Suprapubic skin (tissue), 4 donors: ENCODE measurements around the gene DRC7. TPM values are rescaled to one million over a fixed set of nuclear protein-coding genes. Genes with fewer than 3 reads are reported as not detected.
A peak's percentile ranks its signal among the peaks of the same experiment; 100 is the strongest.

Source experiments
- DNase-seq, 2 donors: peaks; one replicate each; pipeline ENCODE4 v3.0.0-alpha.2; 2019; ENCODE audit warnings: low spot score in 2 of 2
- H3K27ac ChIP-seq: fragments of 200-600 bp; sonication (generic); one replicate; pipeline ENCODE4 v1.5.1; 2019
- H3K27me3 ChIP-seq: fragments of 200-600 bp; sonication (generic); one replicate; pipeline ENCODE4 v1.5.1; 2019
- H3K36me3 ChIP-seq: fragments of 200-600 bp; sonication (generic); one replicate; pipeline ENCODE4 v1.5.1; 2019
- H3K4me1 ChIP-seq: fragments of 200-600 bp; sonication (generic); one replicate; pipeline ENCODE4 v1.5.1; 2019
- H3K4me3 ChIP-seq: fragments of 200-600 bp; sonication (generic); one replicate; pipeline ENCODE4 v1.5.1; 2019; ENCODE audit warnings: mild to moderate bottlenecking
- H3K9me3 ChIP-seq: fragments of 200-600 bp; sonication (generic); one replicate; pipeline ENCODE4 v1.5.1; 2019
- EP300 ChIP-seq: sonication (generic); formaldehyde crosslinking; IDR thresholded peaks from one replicate; pipeline ENCODE4 v1.6.1; 2017; ENCODE audit warnings: antibody characterized with exemption
- POLR2A ChIP-seq, 2 donors: fragments of 450-650 bp; IDR thresholded peaks; one replicate each; pipeline ENCODE4 v1.6.1; 2017; ENCODE audit warnings: antibody characterized with exemption in 2 of 2, mild to moderate bottlenecking in 2 of 2, moderate library complexity in 2 of 2
- POLR2AphosphoS5 ChIP-seq, 3 donors: sonication (generic); formaldehyde crosslinking; IDR thresholded peaks; one replicate each; pipeline ENCODE4 v1.6.1; 2017; ENCODE audit warnings: antibody characterized with exemption in 3 of 3
- WGBS: methylation state at CpG from one replicate; pipeline ENCODE4 v1.1.5; 2018; 5-methylcytosine and 5-hydroxymethylcytosine counted together
- total RNA-seq, 4 donors: library from RNA; depleted of rRNA; stranded (reverse); fragments of >200 nt; gene quantifications; one replicate each; pipeline ENCODE4 v1.1.0, GENCODE V29; 2016
- TF ChIP-seq, protein P1 (sequence below), 2 donors: fragments of 200-600 bp in 1 of 2; fragments of 450-650 bp in 1 of 2; sonication (generic) in 1 of 2; IDR thresholded peaks; one replicate each; pipeline ENCODE4 v1.5.1; 2016 to 2019; ENCODE audit warnings: antibody characterized with exemption in 2 of 2, mild to moderate bottlenecking in 1 of 2, moderate library complexity in 1 of 2

DRC7 gene
- total RNA-seq, 4 donors from 2014 or later = not detected

DNA sequence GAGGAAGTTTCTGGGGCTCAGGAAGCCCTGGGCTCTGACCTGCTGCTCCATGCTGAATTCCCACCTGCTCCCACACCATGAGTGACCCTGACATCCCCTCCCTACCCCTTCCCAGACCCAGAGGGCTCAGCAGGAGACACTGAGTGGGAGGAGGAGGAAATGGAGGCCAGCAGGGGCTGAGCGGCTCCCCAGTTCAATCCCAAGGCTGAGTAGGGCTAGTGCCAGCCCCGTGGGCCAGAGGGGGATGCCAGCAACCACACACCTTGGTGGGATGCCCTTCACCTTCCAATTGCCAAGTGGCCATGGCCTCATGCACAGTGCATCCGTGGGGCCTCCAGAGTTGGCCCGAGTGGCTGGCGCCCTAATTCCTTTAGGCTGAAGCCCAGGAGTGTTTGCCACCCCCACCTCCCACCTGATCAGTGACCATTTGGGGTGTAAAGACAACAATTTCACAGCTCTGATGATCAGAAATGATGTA is 27.5 kb upstream of the DRC7 start:
- WGBS = 72% methylated on average over 4 of the region's 5 CpGs
- Histone ChIP-seq H3K4me3 (no peak overlapping the region), H3K9me3 (no peaks in the 10 kb centered on the region), H3K27me3 (no peaks in the 10 kb centered on the region), H3K27ac (no peak overlapping the region), H3K4me1 (peaks cover 5% of the 10 kb centered on the region), H3K36me3 (peaks cover 29% of the 10 kb centered on the region)
- no peak for DNase-seq
- TF ChIP-seq EP300 = no peak
- TF ChIP-seq, protein P1, sequence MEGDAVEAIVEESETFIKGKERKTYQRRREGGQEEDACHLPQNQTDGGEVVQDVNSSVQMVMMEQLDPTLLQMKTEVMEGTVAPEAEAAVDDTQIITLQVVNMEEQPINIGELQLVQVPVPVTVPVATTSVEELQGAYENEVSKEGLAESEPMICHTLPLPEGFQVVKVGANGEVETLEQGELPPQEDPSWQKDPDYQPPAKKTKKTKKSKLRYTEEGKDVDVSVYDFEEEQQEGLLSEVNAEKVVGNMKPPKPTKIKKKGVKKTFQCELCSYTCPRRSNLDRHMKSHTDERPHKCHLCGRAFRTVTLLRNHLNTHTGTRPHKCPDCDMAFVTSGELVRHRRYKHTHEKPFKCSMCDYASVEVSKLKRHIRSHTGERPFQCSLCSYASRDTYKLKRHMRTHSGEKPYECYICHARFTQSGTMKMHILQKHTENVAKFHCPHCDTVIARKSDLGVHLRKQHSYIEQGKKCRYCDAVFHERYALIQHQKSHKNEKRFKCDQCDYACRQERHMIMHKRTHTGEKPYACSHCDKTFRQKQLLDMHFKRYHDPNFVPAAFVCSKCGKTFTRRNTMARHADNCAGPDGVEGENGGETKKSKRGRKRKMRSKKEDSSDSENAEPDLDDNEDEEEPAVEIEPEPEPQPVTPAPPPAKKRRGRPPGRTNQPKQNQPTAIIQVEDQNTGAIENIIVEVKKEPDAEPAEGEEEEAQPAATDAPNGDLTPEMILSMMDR (IDR thresholded peaks at IDR 0.05) = no peak

DNA sequence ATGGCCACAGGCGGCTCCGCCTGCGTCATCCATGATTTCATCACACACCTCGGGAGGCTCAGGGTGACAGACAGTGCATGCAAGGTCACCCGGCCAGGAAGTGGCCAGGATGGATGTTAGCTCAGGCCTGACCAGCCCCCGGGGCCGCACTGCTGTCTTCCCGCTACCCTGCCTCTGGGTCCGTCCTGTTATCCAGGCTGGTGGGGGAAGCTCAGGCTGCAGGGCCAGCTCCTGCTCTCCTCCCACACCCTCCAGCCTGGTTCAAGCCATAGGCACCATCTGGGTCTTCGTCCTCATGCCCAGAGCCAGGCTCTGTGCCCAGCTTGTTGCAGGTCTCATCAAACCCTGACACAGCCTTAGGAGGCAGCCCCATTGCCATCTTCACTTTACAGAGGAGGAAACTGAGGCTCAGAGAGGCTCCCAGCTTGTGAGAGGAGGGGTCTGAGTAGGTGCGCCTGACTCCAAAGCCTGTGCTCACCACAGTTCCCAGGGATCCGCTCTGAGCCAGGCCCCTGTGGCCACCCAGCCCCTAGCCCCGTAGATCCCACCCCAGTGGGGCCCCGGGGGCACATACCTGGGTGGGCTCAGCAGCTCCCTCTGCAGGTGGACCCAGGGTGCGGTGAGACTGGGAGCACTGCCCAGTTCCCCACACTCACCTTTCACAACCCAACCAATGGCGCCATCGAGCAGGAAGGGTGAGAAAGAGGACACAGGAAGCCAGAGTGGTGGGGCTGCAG is 26.9 kb upstream of the DRC7 start:
- Histone ChIP-seq H3K4me1 (peaks cover 5% of the 10 kb centered on the region), H3K27ac (no peak overlapping the region), H3K4me3 (no peak overlapping the region), H3K36me3 (peaks cover 23% of the 10 kb centered on the region), H3K27me3 (peaks cover 2% of the 10 kb centered on the region), H3K9me3 (no peaks in the 10 kb centered on the region)
- 76% methylated on average over 6 of the region's 17 CpGs for WGBS
- no peak for TF ChIP-seq POLR2AphosphoS5 (IDR thresholded peaks at IDR 0.05)
- TF ChIP-seq, protein P1 (IDR thresholded peaks at IDR 0.05) = peak in 1 of 2 donors; percentile 27
- DNase-seq = no peak

DNA sequence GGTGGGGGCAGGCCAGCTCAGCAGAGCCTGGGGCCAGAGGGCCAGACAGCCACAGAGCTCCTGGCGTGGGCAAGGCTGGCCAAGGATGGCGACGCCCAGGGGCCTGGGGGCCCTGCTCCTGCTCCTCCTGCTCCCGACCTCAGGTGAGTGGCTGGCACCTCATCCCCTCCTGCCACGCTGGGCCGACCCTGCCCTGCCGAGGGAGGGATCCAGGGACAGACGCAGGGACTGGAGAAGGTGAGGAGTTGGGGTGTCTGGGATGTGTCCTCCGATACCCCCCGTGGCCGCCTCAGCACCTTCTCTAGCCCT is 26.4 kb upstream of the DRC7 start, which contains the start of gene ADGRG3:
Gene ADGRG3 (plus strand): TSS at position 44 of the 309 bp plus-strand sequence. CDS start 42 bp downstream, at position 86.
- Histone ChIP-seq H3K27me3 (peaks cover 2% of the 10 kb centered on the region), H3K27ac (no peak within 1 kb of the TSS), H3K9me3 (no peaks in the 10 kb centered on the region), H3K4me1 (peaks cover 5% of the 10 kb centered on the region), H3K36me3 (peaks cover 18% of the 10 kb centered on the region), H3K4me3 (no peak within 1 kb of the TSS)
- TF ChIP-seq POLR2A (IDR thresholded peaks at IDR 0.05) (no peak), POLR2AphosphoS5 (IDR thresholded peaks at IDR 0.05) (no peak)
- no peak for DNase-seq
- WGBS = 81% methylated on average over 9 of the region's 11 CpGs

DNA sequence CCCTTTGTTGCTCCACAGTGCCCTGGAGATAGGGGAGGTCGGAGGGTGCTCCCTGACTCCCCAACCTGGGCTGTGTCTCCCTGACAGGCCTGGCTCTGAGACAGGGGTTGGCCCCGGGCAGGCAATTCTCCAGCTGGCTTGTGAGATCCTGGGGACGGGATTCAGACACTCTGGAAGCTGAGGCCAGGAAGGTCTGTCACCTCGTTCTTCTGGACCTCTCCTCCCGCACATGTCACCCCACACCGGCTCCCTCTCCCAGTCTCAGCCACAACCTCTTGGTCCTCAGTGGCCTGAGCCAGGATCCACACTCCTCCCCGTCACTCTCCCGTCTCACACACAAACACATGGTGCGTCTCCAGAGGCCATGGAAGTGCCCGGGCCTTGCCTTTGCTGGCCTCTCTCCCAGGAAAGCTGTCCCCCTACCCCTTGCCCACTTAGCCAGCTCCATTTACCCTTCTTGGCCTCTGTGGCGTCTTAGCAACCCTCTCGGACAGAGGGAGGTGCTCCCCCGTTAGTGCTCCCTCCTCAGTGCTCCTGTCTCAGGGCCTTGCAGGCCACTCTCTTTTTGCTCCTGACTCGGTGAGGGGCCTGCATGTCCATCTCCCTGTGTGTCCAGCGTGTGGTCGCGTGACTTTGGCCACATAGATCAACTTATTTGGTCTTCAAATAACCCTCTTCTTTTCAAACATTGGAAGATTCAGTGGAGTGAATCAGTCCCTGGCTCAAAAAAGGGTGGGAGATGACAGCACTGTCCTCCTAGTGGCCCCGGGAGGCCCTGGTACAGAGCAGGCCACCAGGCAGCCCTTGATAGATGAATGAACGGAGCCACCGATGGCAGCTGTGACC is 25.8 kb upstream of the DRC7 start:
- peaks cover 5% of the 10 kb centered on the region for H3K4me1 ChIP-seq
- WGBS = 87% methylated on average over 17 of the region's 20 CpGs
- H3K27me3 ChIP-seq = peaks cover 6% of the 10 kb centered on the region
- H3K4me3 ChIP-seq = no peak overlapping the region
- peaks cover 11% of the 10 kb centered on the region for H3K36me3 ChIP-seq
- no peak overlapping the region for H3K27ac ChIP-seq
- DNase-seq = peak in 1 of 2 donors; percentile 57
- no peak for TF ChIP-seq EP300
- no peak for TF ChIP-seq POLR2A (IDR thresholded peaks at IDR 0.05)
- no peak for TF ChIP-seq POLR2AphosphoS5 (IDR thresholded peaks at IDR 0.05)
- TF ChIP-seq, protein P1 (IDR thresholded peaks at IDR 0.05) = no peak
- no peaks in the 10 kb centered on the region for H3K9me3 ChIP-seq

DNA sequence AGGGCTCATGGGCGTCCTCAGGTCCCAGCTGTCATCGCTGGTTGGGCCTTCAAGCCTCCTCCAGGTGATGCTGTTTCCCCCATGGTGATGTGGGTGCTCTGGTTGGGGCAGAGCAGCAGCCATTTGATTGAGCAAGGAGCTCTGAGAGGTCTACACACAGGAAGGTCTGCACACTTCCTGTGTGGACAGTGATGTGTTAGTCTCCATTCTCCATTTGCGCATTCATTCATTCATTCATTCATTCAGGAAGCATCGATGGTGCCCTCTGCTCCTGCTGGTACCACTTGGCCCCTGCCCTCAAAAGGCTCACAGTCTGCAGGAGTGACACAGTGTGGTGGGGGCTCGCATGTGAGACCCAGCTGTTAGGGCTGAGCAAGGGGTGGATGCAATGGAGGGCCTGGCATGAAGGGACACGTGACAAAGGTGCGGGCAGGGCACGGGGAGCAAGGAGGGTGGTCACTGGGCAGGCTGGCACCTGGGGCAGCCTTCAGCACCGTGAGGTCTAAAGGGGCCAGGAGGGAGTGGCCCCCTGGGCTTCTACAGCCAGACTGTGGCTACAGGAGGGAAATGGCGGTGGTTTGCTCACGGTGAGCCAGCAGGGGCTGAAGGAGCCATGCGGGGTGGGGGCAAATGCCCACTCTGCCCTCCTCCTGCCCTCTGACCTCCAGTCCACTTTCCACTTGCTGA is 25.0 kb upstream of the DRC7 start:
- Histone ChIP-seq H3K4me1 (peaks cover 5% of the 10 kb centered on the region), H3K27ac (no peak overlapping the region), H3K9me3 (no peaks in the 10 kb centered on the region), H3K27me3 (peaks cover 6% of the 10 kb centered on the region), H3K4me3 (no peak overlapping the region), H3K36me3 (peaks cover 4% of the 10 kb centered on the region)
- TF ChIP-seq EP300 (no peak), POLR2A (IDR thresholded peaks at IDR 0.05) (no peak), POLR2AphosphoS5 (IDR thresholded peaks at IDR 0.05) (no peak)
- TF ChIP-seq, protein P1 (IDR thresholded peaks at IDR 0.05) = no peak
- DNase-seq = peak in 1 of 2 donors; percentile 48
- WGBS = 94% methylated on average over 10 of the region's 12 CpGs
